Mesendoderm (in vitro differentiated cells): ENCODE measurements around the gene KANK2.

Experiments
- DNase-seq: peaks from one replicate; pipeline ENCODE4 v3.0.0; 2013
- H2AK5ac ChIP-seq: 2 replicates; pipeline ENCODE4 v1.6.1; 2013; ENCODE audit warnings: low read length, inconsistent platforms
- H2BK120ac ChIP-seq: 2 replicates; pipeline ENCODE4 v1.6.1; 2013; ENCODE audit warnings: low read depth, mild to moderate bottlenecking, low read length, moderate library complexity, mixed read lengths
- H2BK15ac ChIP-seq: replicated peaks from 2 replicates; pipeline ENCODE4 v1.6.1; 2013; ENCODE audit warnings: low read depth, mild to moderate bottlenecking, moderate library complexity
- H2BK5ac ChIP-seq: 2 replicates; pipeline ENCODE4 v1.6.1; 2013; ENCODE audit warnings: low read length, inconsistent platforms
- H3K18ac ChIP-seq: 2 replicates; pipeline ENCODE4 v1.6.1; 2013; ENCODE audit warnings: mild to moderate bottlenecking, low read length, mixed read lengths
- H3K23ac ChIP-seq: one replicate; pipeline ENCODE4 v1.6.1; 2013; ENCODE audit warnings: low read length
- H3K27ac ChIP-seq: 2 replicates; pipeline ENCODE4 v1.5.1; 2013; ENCODE audit warnings: low read depth, mild to moderate bottlenecking, inconsistent platforms, low read length, moderate library complexity
- H3K27me3 ChIP-seq: 2 replicates; pipeline ENCODE4 v1.6.1; 2013; ENCODE audit warnings: low read length, control low read depth, mild to moderate bottlenecking, inconsistent platforms; ENCODE audit not compliant: insufficient read depth, poor library complexity
- H3K36me3 ChIP-seq: 2 replicates; pipeline ENCODE4 v1.6.1; 2013; ENCODE audit warnings: low read length, inconsistent platforms; ENCODE audit not compliant: control insufficient read depth, insufficient read depth
- H3K4ac ChIP-seq: one replicate; pipeline ENCODE4 v1.6.1; 2013; ENCODE audit warnings: low read depth, mild to moderate bottlenecking, low read length, moderate library complexity
- H3K4me1 ChIP-seq: 2 replicates; pipeline ENCODE4 v1.6.1; 2013; ENCODE audit warnings: low read depth, low read length, inconsistent platforms; ENCODE audit not compliant: control insufficient read depth
- H3K4me2 ChIP-seq: 2 replicates; pipeline ENCODE4 v1.6.1; 2013; ENCODE audit warnings: low read length
- H3K4me3 ChIP-seq: 2 replicates; pipeline ENCODE4 v1.5.1; 2013; ENCODE audit warnings: mild to moderate bottlenecking, low read length
- H3K56ac ChIP-seq: one replicate; pipeline ENCODE4 v1.6.1; 2013; ENCODE audit warnings: low read length
- H3K79me1 ChIP-seq: 2 replicates; pipeline ENCODE4 v1.6.1; 2013; ENCODE audit warnings: low read length, inconsistent platforms
- H3K79me2 ChIP-seq: 2 replicates; pipeline ENCODE4 v1.6.1; 2013; ENCODE audit warnings: mild to moderate bottlenecking, low read length; ENCODE audit not compliant: control insufficient read depth, insufficient read depth
- H3K9ac ChIP-seq: 2 replicates; pipeline ENCODE4 v1.6.1; 2013; ENCODE audit warnings: low read length, inconsistent platforms
- H4K5ac ChIP-seq: one replicate; pipeline ENCODE4 v1.6.1; 2013; ENCODE audit warnings: low read length
- H4K8ac ChIP-seq: one replicate; pipeline ENCODE4 v1.6.1; 2013; ENCODE audit warnings: low read depth, mild to moderate bottlenecking, control low read depth, low read length, moderate library complexity
- WGBS: extraction: QIAGEN DNeasy Blood & Tissue Kit; methylation state at CpG from one replicate; pipeline ENCODE4 v1.1.7; 2013; ENCODE audit warnings: low lambda C conversion rate, missing lambda C conversion rate; ENCODE audit not compliant: insufficient coverage; ENCODE audit errors: extremely low coverage; 5-methylcytosine and 5-hydroxymethylcytosine counted together

The KANK2 gene

GRCh38 chr19:11236324-11237301 is 39.3 kb upstream of the KANK2 start:
- Histone ChIP-seq H3K4ac (no peak overlapping the region), H3K4me2 (no peak overlapping the region), H3K56ac (peak overlapping the region; percentile 60), H3K18ac (no peak overlapping the region), H2BK15ac (no peak overlapping the region), H4K8ac (no peak overlapping the region), H3K36me3 (no peaks in the 10 kb centered on the region), H3K4me1 (no peaks in the 10 kb centered on the region), H3K79me2 (no peaks in the 10 kb centered on the region), H4K5ac (no peak overlapping the region), H3K27ac (no peak overlapping the region), H2BK120ac (no peak overlapping the region), H3K4me3 (no peak overlapping the region), H3K23ac (no peak overlapping the region), H3K9ac (no peak overlapping the region), H2AK5ac (no peak overlapping the region), H2BK5ac (peak overlapping the region; percentile 38), H3K27me3 (no peaks in the 10 kb centered on the region), H3K79me1 (no peaks in the 10 kb centered on the region)
- DNase-seq = peak; percentile 59
- no CpG with 5 or more reads among the region's 31 CpGs for WGBS

DNA sequence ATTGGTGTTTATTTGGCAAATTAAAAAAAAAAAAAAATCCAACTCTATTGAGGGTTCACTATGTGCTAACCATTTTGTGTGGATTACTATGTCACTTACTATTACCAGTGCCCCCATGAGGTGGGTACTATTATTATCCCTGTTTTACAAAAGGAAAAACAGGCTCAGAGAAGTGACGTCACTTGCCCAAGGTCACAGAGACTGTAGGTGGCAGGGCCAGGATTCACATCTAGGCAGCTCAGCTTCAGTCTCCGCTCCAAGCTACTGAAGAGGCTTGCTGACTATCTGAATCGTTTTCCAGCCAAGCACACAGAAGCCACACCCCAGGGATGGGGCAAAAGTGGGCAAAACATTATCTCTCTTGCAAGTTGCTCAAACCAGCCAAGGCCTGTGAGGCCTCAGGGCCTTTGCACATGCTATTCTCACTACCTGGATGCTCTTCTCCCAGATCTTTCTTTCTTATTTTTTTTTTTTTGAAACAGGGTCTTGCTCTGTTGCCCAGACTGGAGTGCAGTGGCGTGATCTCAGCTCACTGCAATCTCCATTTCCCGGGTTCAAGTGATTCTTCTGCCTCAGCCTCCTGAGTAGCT is 37.2 kb upstream of the KANK2 start:
- H3K27ac ChIP-seq = no peak overlapping the region
- no peak overlapping the region for H3K18ac ChIP-seq
- no peak overlapping the region for H3K4me3 ChIP-seq
- no peak overlapping the region for H3K23ac ChIP-seq
- no peak overlapping the region for H2AK5ac ChIP-seq
- no peak overlapping the region for H2BK15ac ChIP-seq
- WGBS = no CpG with 5 or more reads among the region's 5 CpGs
- no peak overlapping the region for H4K5ac ChIP-seq
- H3K4ac ChIP-seq = no peak overlapping the region
- no peak overlapping the region for H2BK120ac ChIP-seq
- DNase-seq = peak; percentile 23
- H3K56ac ChIP-seq = no peak overlapping the region
- H3K36me3 ChIP-seq = no peaks in the 10 kb centered on the region
- no peaks in the 10 kb centered on the region for H3K79me2 ChIP-seq
- no peaks in the 10 kb centered on the region for H3K27me3 ChIP-seq
- H2BK5ac ChIP-seq = no peak overlapping the region
- H4K8ac ChIP-seq = no peak overlapping the region
- H3K9ac ChIP-seq = no peak overlapping the region
- H3K79me1 ChIP-seq = no peaks in the 10 kb centered on the region
- H3K4me2 ChIP-seq = no peak overlapping the region
- H3K4me1 ChIP-seq = no peaks in the 10 kb centered on the region

DNA sequence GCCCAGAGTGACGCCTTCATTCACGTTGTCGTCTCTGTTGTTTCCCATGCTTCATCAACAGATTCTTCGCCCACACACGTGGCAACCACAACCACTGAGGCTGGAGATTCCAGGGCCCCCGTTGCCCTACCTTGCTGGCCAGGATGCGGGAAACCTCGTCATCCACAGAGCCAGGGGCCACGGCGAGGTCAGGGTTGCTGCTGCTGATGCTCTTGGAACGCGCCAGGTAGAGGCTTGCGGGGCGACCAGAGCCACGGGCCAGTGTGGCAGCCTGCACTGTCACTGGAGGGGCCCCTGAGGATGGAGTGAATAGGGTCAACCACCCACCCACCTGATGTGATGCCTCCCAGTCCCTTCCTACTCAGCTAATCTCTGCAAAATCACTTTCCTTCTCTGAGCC is 35.7 kb upstream of the KANK2 start:
- Histone ChIP-seq H3K23ac (no peak overlapping the region), H3K36me3 (no peaks in the 10 kb centered on the region), H3K79me1 (no peaks in the 10 kb centered on the region), H3K4ac (no peak overlapping the region), H3K27me3 (no peaks in the 10 kb centered on the region), H3K56ac (no peak overlapping the region), H2BK120ac (no peak overlapping the region), H4K8ac (no peak overlapping the region), H3K4me3 (no peak overlapping the region), H3K27ac (no peak overlapping the region), H2AK5ac (no peak overlapping the region), H2BK15ac (no peak overlapping the region), H3K79me2 (no peaks in the 10 kb centered on the region), H3K9ac (no peak overlapping the region), H3K18ac (no peak overlapping the region), H3K4me2 (no peak overlapping the region), H4K5ac (no peak overlapping the region), H2BK5ac (no peak overlapping the region), H3K4me1 (no peaks in the 10 kb centered on the region)
- DNase-seq = no peak
- WGBS = no CpG with 5 or more reads among the region's 15 CpGs

- H3K4me1 ChIP-seq = no peaks in the 10 kb centered on the region
- H3K4me3 ChIP-seq = no peak overlapping the region
- no peak overlapping the region for H4K8ac ChIP-seq
- H3K18ac ChIP-seq = no peak overlapping the region
- H2BK5ac ChIP-seq = no peak overlapping the region
- no peak overlapping the region for H2AK5ac ChIP-seq
- no peak overlapping the region for H3K27ac ChIP-seq
- H3K9ac ChIP-seq = no peak overlapping the region
- no peak overlapping the region for H4K5ac ChIP-seq
- H3K79me2 ChIP-seq = no peaks in the 10 kb centered on the region
- no peak for DNase-seq
- H3K23ac ChIP-seq = no peak overlapping the region
- no peak overlapping the region for H3K4ac ChIP-seq
- no peak overlapping the region for H2BK120ac ChIP-seq
- no peak overlapping the region for H3K56ac ChIP-seq
- no CpG with 5 or more reads among the region's 4 CpGs for WGBS
- H3K36me3 ChIP-seq = no peaks in the 10 kb centered on the region
- H3K27me3 ChIP-seq = no peaks in the 10 kb centered on the region
- H3K4me2 ChIP-seq = no peak overlapping the region
- H2BK15ac ChIP-seq = no peak overlapping the region
- H3K79me1 ChIP-seq = no peaks in the 10 kb centered on the region
Measured at GRCh38 chr19:11232555-11232954, 35.2 kb upstream of the KANK2 start.

GRCh38 chr19:11230621-11231386 is 33.5 kb upstream of the KANK2 start:
- Histone ChIP-seq H3K27ac (no peak overlapping the region), H2BK5ac (no peak overlapping the region), H3K4me1 (no peaks in the 10 kb centered on the region), H3K18ac (no peak overlapping the region), H3K79me2 (no peaks in the 10 kb centered on the region), H3K27me3 (no peaks in the 10 kb centered on the region), H4K5ac (no peak overlapping the region), H3K4me3 (no peak overlapping the region), H3K9ac (no peak overlapping the region), H3K4me2 (no peak overlapping the region), H3K56ac (no peak overlapping the region), H3K36me3 (no peaks in the 10 kb centered on the region), H2BK120ac (no peak overlapping the region), H4K8ac (no peak overlapping the region), H3K23ac (no peak overlapping the region), H2AK5ac (no peak overlapping the region), H3K79me1 (no peaks in the 10 kb centered on the region), H3K4ac (no peak overlapping the region), H2BK15ac (no peak overlapping the region)
- DNase-seq = no peak
- no CpG with 5 or more reads among the region's 7 CpGs for WGBS
